Parathyroid adenoma (tissue), 2 donors: ENCODE results near the gene ACSM6.

Source experiments
- H2AFZ ChIP-seq: fragments of 300-600 bp; sonication (generic); one replicate; pipeline ENCODE4 v1.7.0; 2017; ENCODE audit warnings: antibody characterized with exemption, mild to moderate bottlenecking
- H3K27ac ChIP-seq: fragments of 300-600 bp; sonication (generic); one replicate; pipeline ENCODE4 v1.7.0; 2017
- H3K27me3 ChIP-seq: fragments of 300-600 bp; sonication (generic); one replicate; pipeline ENCODE4 v1.7.0; 2017; ENCODE audit warnings: low read length; ENCODE audit not compliant: control insufficient read depth, insufficient read depth
- H3K36me3 ChIP-seq: fragments of 300-600 bp; sonication (generic); one replicate; pipeline ENCODE4 v1.7.0; 2017; ENCODE audit warnings: low read length; ENCODE audit not compliant: control insufficient read depth, insufficient read depth
- H3K4me1 ChIP-seq: fragments of 300-600 bp; sonication (generic); one replicate; pipeline ENCODE4 v1.7.0; 2017; ENCODE audit warnings: control low read depth
- H3K4me2 ChIP-seq: fragments of 300-600 bp; sonication (generic); one replicate; pipeline ENCODE4 v1.7.0; 2017; ENCODE audit warnings: low read length
- H3K4me3 ChIP-seq: fragments of 300-600 bp; sonication (generic); one replicate; pipeline ENCODE4 v1.7.0; 2017; ENCODE audit warnings: low read depth, low read length
- H3K79me2 ChIP-seq: fragments of 300-600 bp; sonication (generic); one replicate; pipeline ENCODE4 v1.7.0; 2017; ENCODE audit warnings: control low read depth
- H3K9ac ChIP-seq: fragments of 300-600 bp; sonication (generic); one replicate; pipeline ENCODE4 v1.7.0; 2017; ENCODE audit warnings: mild to moderate bottlenecking
- H3K9me3 ChIP-seq: fragments of 300-600 bp; sonication (generic); one replicate; pipeline ENCODE4 v1.7.0; 2017; ENCODE audit warnings: low read length; ENCODE audit not compliant: control insufficient read depth
- CTCF ChIP-seq: fragments of 300-600 bp; sonication (generic); IDR thresholded peaks from one replicate; pipeline ENCODE4 v1.7.0; 2017; ENCODE audit warnings: antibody characterized with exemption, mild to moderate bottlenecking
- donor health status: primary hyperparathyroidism.

Gene ACSM6

GRCh38 chr10:95172851-95173250 lies 21.2 kb upstream of the ACSM6 start:
- Histone ChIP-seq H3K27me3 (no peaks in the 10 kb centered on the region), H3K27ac (no peak overlapping the region)
- TF ChIP-seq CTCF: no peak

GRCh38 chr10:95176101-95176500 lies 17.9 kb upstream of the ACSM6 start:
- no peaks in the 10 kb centered on the region for H3K9me3 ChIP-seq
- H3K4me2 ChIP-seq: no peak overlapping the region
- no peaks in the 10 kb centered on the region for H3K79me2 ChIP-seq
- no peak for TF ChIP-seq CTCF
- no peaks in the 10 kb centered on the region for H3K27me3 ChIP-seq
- no peaks in the 10 kb centered on the region for H3K36me3 ChIP-seq
- H3K4me1 ChIP-seq: no peaks in the 10 kb centered on the region
- H3K4me3 ChIP-seq: no peak overlapping the region
- no peak overlapping the region for H3K9ac ChIP-seq
- H3K27ac ChIP-seq: no peak overlapping the region
- H2AFZ ChIP-seq: no peak overlapping the region

More at GRCh38 chr10:95172851-95173250, 21.2 kb upstream of the ACSM6 start:
- H3K4me3 ChIP-seq: no peak overlapping the region
- no peaks in the 10 kb centered on the region for H3K36me3 ChIP-seq
- H3K4me1 ChIP-seq: no peaks in the 10 kb centered on the region
- H3K4me2 ChIP-seq: no peak overlapping the region
- no peaks in the 10 kb centered on the region for H3K79me2 ChIP-seq
- no peak overlapping the region for H2AFZ ChIP-seq
- H3K9me3 ChIP-seq: no peaks in the 10 kb centered on the region
- H3K9ac ChIP-seq: no peak overlapping the region

GRCh38 chr10:95177429-95177828 lies 16.6 kb upstream of the ACSM6 start:
- Histone ChIP-seq H3K79me2 (no peaks in the 10 kb centered on the region), H3K4me1 (no peaks in the 10 kb centered on the region), H3K4me2 (no peak overlapping the region), H3K9ac (no peak overlapping the region), H2AFZ (no peak overlapping the region), H3K36me3 (no peaks in the 10 kb centered on the region), H3K4me3 (no peak overlapping the region), H3K27ac (no peak overlapping the region), H3K9me3 (no peaks in the 10 kb centered on the region), H3K27me3 (no peaks in the 10 kb centered on the region)
- no peak for TF ChIP-seq CTCF

GRCh38 chr10:95178266-95178665 lies 15.8 kb upstream of the ACSM6 start:
- Histone ChIP-seq H3K27ac (no peak overlapping the region), H3K9ac (no peak overlapping the region), H3K4me2 (no peak overlapping the region), H3K9me3 (no peaks in the 10 kb centered on the region), H3K27me3 (no peaks in the 10 kb centered on the region), H3K4me1 (no peaks in the 10 kb centered on the region), H3K36me3 (no peaks in the 10 kb centered on the region), H2AFZ (no peak overlapping the region), H3K79me2 (no peaks in the 10 kb centered on the region), H3K4me3 (no peak overlapping the region)
- TF ChIP-seq CTCF: no peak

- Histone ChIP-seq H3K9ac (no peak overlapping the region), H3K4me3 (no peak overlapping the region), H3K79me2 (no peaks in the 10 kb centered on the region), H3K27me3 (no peaks in the 10 kb centered on the region), H3K9me3 (no peaks in the 10 kb centered on the region), H3K4me1 (no peaks in the 10 kb centered on the region), H3K27ac (no peak overlapping the region), H2AFZ (no peak overlapping the region), H3K36me3 (no peaks in the 10 kb centered on the region), H3K4me2 (no peak overlapping the region)
- no peak for TF ChIP-seq CTCF
Observed at GRCh38 chr10:95178797-95179196, 15.2 kb upstream of the ACSM6 start.
